ENCODE measurements around the gene CYTL1.

DNA sequence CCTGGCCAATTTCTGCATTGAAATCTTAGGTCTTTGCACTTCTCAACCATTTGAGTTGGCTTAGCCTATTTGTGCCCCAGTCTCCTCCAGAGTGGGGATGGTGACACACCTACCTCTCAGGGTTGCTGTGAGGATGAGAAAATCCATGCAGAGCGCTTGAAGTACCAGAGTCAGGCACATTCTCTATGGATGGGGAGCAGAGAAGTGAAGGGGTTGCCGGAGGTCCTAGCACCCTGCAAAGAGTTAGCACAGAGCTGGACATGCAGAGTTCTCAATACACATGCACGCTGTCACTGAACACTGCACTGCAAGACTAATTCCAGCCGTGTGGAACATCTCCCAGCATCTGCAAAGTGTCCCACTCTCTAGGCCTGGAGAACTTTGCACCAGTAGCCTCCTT is 29.5 kb upstream of the CYTL1 start:
- TF ChIP-seq, protein P1, sequence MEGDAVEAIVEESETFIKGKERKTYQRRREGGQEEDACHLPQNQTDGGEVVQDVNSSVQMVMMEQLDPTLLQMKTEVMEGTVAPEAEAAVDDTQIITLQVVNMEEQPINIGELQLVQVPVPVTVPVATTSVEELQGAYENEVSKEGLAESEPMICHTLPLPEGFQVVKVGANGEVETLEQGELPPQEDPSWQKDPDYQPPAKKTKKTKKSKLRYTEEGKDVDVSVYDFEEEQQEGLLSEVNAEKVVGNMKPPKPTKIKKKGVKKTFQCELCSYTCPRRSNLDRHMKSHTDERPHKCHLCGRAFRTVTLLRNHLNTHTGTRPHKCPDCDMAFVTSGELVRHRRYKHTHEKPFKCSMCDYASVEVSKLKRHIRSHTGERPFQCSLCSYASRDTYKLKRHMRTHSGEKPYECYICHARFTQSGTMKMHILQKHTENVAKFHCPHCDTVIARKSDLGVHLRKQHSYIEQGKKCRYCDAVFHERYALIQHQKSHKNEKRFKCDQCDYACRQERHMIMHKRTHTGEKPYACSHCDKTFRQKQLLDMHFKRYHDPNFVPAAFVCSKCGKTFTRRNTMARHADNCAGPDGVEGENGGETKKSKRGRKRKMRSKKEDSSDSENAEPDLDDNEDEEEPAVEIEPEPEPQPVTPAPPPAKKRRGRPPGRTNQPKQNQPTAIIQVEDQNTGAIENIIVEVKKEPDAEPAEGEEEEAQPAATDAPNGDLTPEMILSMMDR (IDR thresholded peaks at IDR 0.05) = no peak
- no peak for TF ChIP-seq POLR2A (IDR thresholded peaks at IDR 0.05)

Data from heart left ventricle (tissue), 13 donors.